MCF 10A (cell line): ENCODE data around the gene ID3. TPM values are rescaled to one million over a fixed set of nuclear protein-coding genes. Genes with fewer than 3 reads are reported as not detected.

Source experiments
- BruUV-seq: library from RNA; stranded (reverse); fragments of 400-500 nt; replicated peaks from 2 replicates; lab custom pipeline; 2021; lab: Mats Ljungman, UMichigan
- CTCF ChIA-PET: fragments of 300-600 bp; sonication (Branson Sonifier 250); formaldehyde crosslinking; extraction: SDS; loops from one replicate; lab custom pipeline; 2021; ENCODE audit warnings: antibody characterized with exemption, inconsistent platforms; lab: Yijun Ruan, JAX
- POLR2A ChIA-PET: fragments of 300-600, 350-650 bp; sonication (Branson Sonifier 250); formaldehyde crosslinking; extraction: SDS; loops from one replicate; lab custom pipeline; 2020; ENCODE audit warnings: antibody characterized with exemption, inconsistent platforms; lab: Yijun Ruan, JAX
- DNase-seq: peaks from one replicate; pipeline ENCODE4 v3.0.0-alpha.2; 2018; ENCODE audit not compliant: unreplicated experiment
- H3K27ac Mint-ChIP-seq: one replicate; pipeline ENCODE4 v1.8.0; 2022; ENCODE audit warnings: mild to moderate bottlenecking, low read depth, mixed read lengths; ENCODE audit not compliant: unreplicated experiment
- H3K27me3 Mint-ChIP-seq: one replicate; pipeline ENCODE4 v1.8.0; 2022; ENCODE audit warnings: mixed read lengths; ENCODE audit not compliant: insufficient read depth, unreplicated experiment
- H3K36me3 Mint-ChIP-seq: one replicate; pipeline ENCODE4 v1.8.0; 2022; ENCODE audit warnings: mild to moderate bottlenecking, moderate library complexity, mixed read lengths; ENCODE audit not compliant: insufficient read depth, unreplicated experiment
- H3K4me1 Mint-ChIP-seq: one replicate; pipeline ENCODE4 v1.8.0; 2022; ENCODE audit warnings: mixed read lengths; ENCODE audit not compliant: insufficient read depth, unreplicated experiment
- H3K4me3 Mint-ChIP-seq: one replicate; pipeline ENCODE4 v1.8.0; 2022; ENCODE audit warnings: mild to moderate bottlenecking, moderate library complexity, mixed read lengths; ENCODE audit not compliant: unreplicated experiment
- H3K9me3 Mint-ChIP-seq: one replicate; pipeline ENCODE4 v1.8.0; 2022; ENCODE audit warnings: mixed read lengths; ENCODE audit not compliant: unreplicated experiment
- CTCF ChIP-seq: fragments of 200-600 bp; IDR thresholded peaks from one replicate; pipeline ENCODE4 v1.8.0; 2022; ENCODE audit warnings: antibody characterized with exemption, mild to moderate bottlenecking; ENCODE audit not compliant: unreplicated experiment
- intact Hi-C: fragments of 100-400 bp; cut with micrococcal nuclease; formaldehyde crosslinking; loops from 2 replicates; pipeline ENCODE4 v1.14.1; 2022
- total RNA-seq: library from RNA; stranded (reverse); gene quantifications from 2 replicates; pipeline ENCODE4 v1.2.3, GENCODE V29; 2022

The ID3 gene
- total RNA-seq, 1 experiment from 2014 or later = 34.8 TPM

GRCh38 chr1:23601135-23601967 lies 42.0 kb upstream of the ID3 start:
- no peak for DNase-seq
- H3K4me3 Mint-ChIP-seq = no peak overlapping the region
- TF ChIP-seq CTCF = no peak
- H3K9me3 Mint-ChIP-seq = no peaks in the 10 kb centered on the region
- no peaks in the 10 kb centered on the region for H3K27me3 Mint-ChIP-seq
- peaks cover 8% of the 10 kb centered on the region for H3K4me1 Mint-ChIP-seq
- ChIA-PET CTCF (no interaction called here), POLR2A (interaction anchor here (1.4 to 1.9 kb wide), 2 partner anchors 42 to 46 kb away, joined by 4 to 6 read pairs; partner anchors contain the start of gene ID3)
- peaks cover 6% of the 10 kb centered on the region for H3K36me3 Mint-ChIP-seq
- H3K27ac Mint-ChIP-seq = no peak overlapping the region
- intact Hi-C loops = no loop called here
- no TSS peak for BruUV-seq

- Mint-ChIP-seq H3K4me1 (peaks cover 12% of the 10 kb centered on the region), H3K4me3 (no peak overlapping the region), H3K27me3 (no peaks in the 10 kb centered on the region), H3K27ac (no peak overlapping the region), H3K36me3 (no peaks in the 10 kb centered on the region), H3K9me3 (no peaks in the 10 kb centered on the region)
- no peak for TF ChIP-seq CTCF
- intact Hi-C loops = no loop called here
- BruUV-seq = no TSS peak
- CTCF ChIA-PET = interaction anchor here (1.7 to 3.5 kb wide), 2 partner anchors 34 to 36 kb away, joined by 10 to 22 read pairs; no protein-coding TSS in a partner anchor
- POLR2A ChIA-PET = interaction anchor here (1.4 kb wide), 1 partner anchor 45 kb away, joined by 4 read pairs; no protein-coding TSS in a partner anchor
- no peak for DNase-seq
Measured at GRCh38 chr1:23600283-23600682, 41.0 kb upstream of the ID3 start.

- ChIA-PET POLR2A (interaction anchor here (1.3 to 2.4 kb wide), 4 partner anchors 13 to 44 kb away, joined by 3 to 17 read pairs (median 6); partner anchors contain the start of gene ID3), CTCF (interaction anchor here (1.1 to 3.5 kb wide), 4 partner anchors 18 to 51 kb away, joined by 4 to 22 read pairs (median 7); no protein-coding TSS in a partner anchor)
- Mint-ChIP-seq H3K9me3 (no peaks in the 10 kb centered on the region), H3K4me1 (peaks cover 18% of the 10 kb centered on the region), H3K27ac (no peak overlapping the region), H3K27me3 (no peaks in the 10 kb centered on the region), H3K4me3 (no peak overlapping the region), H3K36me3 (no peaks in the 10 kb centered on the region)
- no TSS peak for BruUV-seq
- no peak for DNase-seq
- intact Hi-C loops = no loop called here
- no peak for TF ChIP-seq CTCF
Measured at GRCh38 chr1:23599125-23599524, 39.8 kb upstream of the ID3 start.

GRCh38 chr1:23598424-23598823 lies 39.1 kb upstream of the ID3 start:
- Mint-ChIP-seq H3K4me3 (no peak overlapping the region), H3K27ac (no peak overlapping the region), H3K27me3 (no peaks in the 10 kb centered on the region), H3K36me3 (no peaks in the 10 kb centered on the region), H3K4me1 (peaks cover 25% of the 10 kb centered on the region), H3K9me3 (no peaks in the 10 kb centered on the region)
- no peak for DNase-seq
- POLR2A ChIA-PET = interaction anchor here (0.7 to 2.4 kb wide), 5 partner anchors 12 to 230 kb away, joined by 3 to 17 read pairs (median 5); partner anchors contain the start of gene ID3
- TF ChIP-seq CTCF = no peak
- intact Hi-C loops = no loop called here
- BruUV-seq = no TSS peak
- CTCF ChIA-PET = interaction anchor here (0.8 to 3.5 kb wide), 6 partner anchors 19 to 102 kb away, joined by 3 to 22 read pairs (median 4); no protein-coding TSS in a partner anchor
